ENCODE measurements around the gene MAP4K2. TPM values are rescaled to one million over a fixed set of nuclear protein-coding genes. Genes with fewer than 3 reads are reported as not detected.

MAP4K2 gene
- total and polyA plus RNA-seq, 4 experiments from 2014 or later: 32.3 to 128 (median 89.8) TPM

DNA sequence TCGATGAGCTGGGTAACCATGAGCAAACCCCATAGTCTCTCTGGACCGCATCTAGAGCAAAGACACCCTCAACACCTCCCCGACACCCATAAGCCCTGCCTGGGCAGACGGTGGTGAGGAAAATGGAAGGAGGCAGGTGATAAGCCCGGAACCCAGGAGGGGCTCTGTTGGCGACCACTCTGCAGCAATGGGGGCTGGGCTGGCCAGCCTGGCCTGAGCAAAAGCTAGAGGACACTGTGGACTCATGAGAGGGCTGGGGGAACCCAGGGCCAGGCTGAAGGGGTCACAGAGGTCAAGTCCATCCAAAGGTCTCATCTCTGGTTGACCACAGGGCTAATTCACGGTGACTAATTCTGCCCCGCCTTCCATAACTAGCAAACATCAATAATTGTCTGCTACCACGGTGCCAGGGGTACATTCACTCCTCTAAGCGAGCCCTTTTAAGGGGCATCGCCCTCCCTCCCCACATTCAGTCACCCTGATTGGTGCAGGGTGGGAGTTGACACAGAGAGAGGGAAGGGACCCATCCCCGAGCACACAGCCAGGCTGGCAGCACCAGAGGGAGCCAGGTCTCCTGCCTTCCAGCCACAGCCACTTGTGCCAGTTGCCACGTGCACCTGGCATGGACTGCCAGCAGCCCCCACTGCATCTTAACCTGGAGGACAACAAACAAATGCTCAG lies 47.2 kb downstream of the MAP4K2 start:
- Histone ChIP-seq H3K4me3 (ENCODE audit: low read length in 2 of 2) (no peak overlapping the region), H3K4me1 (ENCODE audit: insufficient read depth, low read length) (peaks cover 20% of the 10 kb centered on the region), H3K27ac (ENCODE audit: low read depth, low read length) (no peak overlapping the region), H3K27me3 (ENCODE audit: insufficient read depth, low read length) (no peaks in the 10 kb centered on the region), H3K36me3 (ENCODE audit: insufficient read depth, low read length) (no peaks in the 10 kb centered on the region), H3K9me3 (ENCODE audit: control insufficient read depth in 1 of 2, low read length in 2 of 2) (no peaks in the 10 kb centered on the region)
- intact Hi-C loops (cut with micrococcal nuclease): no loop called here
- Mint-ChIP-seq H3K27me3 (no peaks in the 10 kb centered on the region), H3K36me3 (peaks cover 13 to 24% of the 10 kb centered on the region in 2 donors), H3K4me3 (no peak overlapping the region), H3K4me1 (peaks cover 16 to 50% (median 21%) of the 10 kb centered on the region in 4 donors), H3K9me3 (peaks cover 0 to 7% (median 0%) of the 10 kb centered on the region in 8 donors), H3K27ac (peak overlapping the region in 3 of 7 donors; percentile 12 to 63 (median 38))
- CTCF ChIA-PET (ENCODE audit: partially characterized antibody): no interaction called here
- DNase-seq: peak in 1 of 5 donors; percentile 37
- POLR2A ChIA-PET (ENCODE audit: partially characterized antibody): interaction anchor here (26.2 to 33.1 kb wide), 2 partner anchors 10 to 11 kb away, joined by 1500 read pairs; partner anchors contain the start of genes PYGM, RASGRP2 and SF1

DNA sequence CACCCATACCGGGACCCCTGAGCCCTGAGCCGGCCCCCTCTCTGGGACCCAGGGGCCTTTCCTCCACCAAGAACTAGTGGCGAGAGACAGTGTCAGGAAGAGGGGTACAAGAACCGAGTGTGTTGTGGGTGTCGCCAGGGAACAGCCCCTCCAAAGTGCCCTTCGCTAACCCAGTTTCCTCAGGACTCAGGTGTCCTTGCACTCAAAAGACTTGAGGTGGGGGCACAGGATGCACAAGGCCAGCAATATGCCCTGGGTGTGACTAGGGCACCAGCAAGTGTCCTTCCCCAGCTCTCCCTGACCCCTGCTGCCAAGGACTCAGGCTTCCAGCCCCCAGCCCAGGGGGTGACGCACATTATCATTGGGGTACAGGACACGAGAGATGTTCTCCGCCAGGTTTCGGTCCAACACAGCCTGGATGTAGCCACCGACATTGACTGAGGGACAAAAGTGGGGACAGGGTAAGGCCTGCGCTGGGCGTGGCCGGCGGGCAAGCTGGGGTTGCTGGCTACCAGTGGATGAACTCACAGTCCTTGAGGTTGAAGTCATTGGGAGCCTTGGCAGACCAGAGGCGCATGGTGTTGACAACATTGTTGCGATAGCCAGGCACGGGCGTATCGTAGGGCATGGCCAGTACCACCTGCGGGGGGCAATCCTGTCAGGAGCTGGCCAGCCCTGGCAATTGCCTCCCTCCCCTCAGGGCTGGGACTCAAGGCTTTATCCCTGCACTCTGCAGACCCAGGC lies 47.9 kb downstream of the MAP4K2 start:
- H3K4me1 ChIP-seq (ENCODE audit: insufficient read depth, low read length): peaks cover 13% of the 10 kb centered on the region
- H3K27ac ChIP-seq (ENCODE audit: low read depth, low read length): no peak overlapping the region
- H3K36me3 Mint-ChIP-seq: peaks cover 16 to 29% of the 10 kb centered on the region in 2 donors
- H3K27me3 ChIP-seq (ENCODE audit: insufficient read depth, low read length): no peaks in the 10 kb centered on the region
- no peaks in the 10 kb centered on the region for H3K9me3 ChIP-seq (ENCODE audit: control insufficient read depth in 1 of 2, low read length in 2 of 2)
- POLR2A ChIA-PET (ENCODE audit: partially characterized antibody): interaction anchor here (26.2 to 33.1 kb wide), 2 partner anchors 10 to 12 kb away, joined by 1500 read pairs; partner anchors contain the start of genes PYGM, RASGRP2 and SF1
- no peak overlapping the region for H3K4me3 ChIP-seq (ENCODE audit: low read length in 2 of 2)
- peaks cover 0 to 7% (median 0%) of the 10 kb centered on the region in 8 donors for H3K9me3 Mint-ChIP-seq
- no peaks in the 10 kb centered on the region for H3K36me3 ChIP-seq (ENCODE audit: insufficient read depth, low read length)
- H3K4me1 Mint-ChIP-seq: peaks cover 16 to 50% (median 22%) of the 10 kb centered on the region in 4 donors
- CTCF ChIA-PET (ENCODE audit: partially characterized antibody): no interaction called here
- H3K4me3 Mint-ChIP-seq: no peak overlapping the region
- intact Hi-C loops (cut with micrococcal nuclease): no loop called here
- H3K27ac Mint-ChIP-seq: peak overlapping the region in 1 of 7 donors; percentile 38
- DNase-seq: peak in 1 of 5 donors; percentile 27
- H3K27me3 Mint-ChIP-seq: no peaks in the 10 kb centered on the region

DNA sequence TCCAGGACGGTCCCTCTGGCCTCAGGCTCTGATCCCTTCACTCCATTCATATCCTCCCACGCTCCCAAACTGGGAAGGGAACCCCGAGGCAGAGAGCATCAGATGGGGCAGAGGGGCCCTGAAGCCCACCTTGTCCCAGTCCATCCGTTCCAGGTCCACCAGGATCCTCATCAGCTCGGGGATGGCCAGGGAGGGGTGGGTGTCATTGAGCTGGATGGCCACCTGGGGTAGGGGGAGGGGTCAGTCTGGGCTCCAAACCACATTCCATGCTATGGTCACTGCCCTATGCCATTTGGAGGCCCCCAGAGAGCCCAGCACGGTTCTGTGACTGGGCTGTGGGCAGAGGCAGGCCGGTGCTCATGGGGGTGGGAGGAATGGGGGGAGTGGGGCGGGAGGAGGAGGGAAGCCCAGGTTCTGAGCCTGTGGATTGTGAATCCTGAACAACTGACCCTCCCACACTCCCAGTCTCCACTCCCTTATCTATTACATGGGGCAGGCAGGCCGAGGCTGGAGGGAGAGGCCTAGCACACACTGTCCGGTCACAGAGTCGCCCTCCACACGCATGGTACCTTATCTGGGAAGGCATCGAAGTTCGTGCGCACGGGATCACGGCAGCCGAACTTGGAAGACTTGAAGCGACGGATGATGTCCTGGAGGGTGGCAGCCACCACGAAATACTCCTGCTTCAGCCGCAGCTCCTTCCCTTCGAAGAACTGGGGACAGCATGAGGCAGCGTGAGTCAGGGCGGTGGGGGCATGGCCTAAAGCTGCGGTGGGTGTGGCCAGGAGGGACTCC lies 48.7 kb downstream of the MAP4K2 start:
- Mint-ChIP-seq H3K27ac (peak overlapping the region in 1 of 7 donors; percentile 9), H3K4me3 (no peak overlapping the region)
- CTCF ChIA-PET (ENCODE audit: partially characterized antibody): interaction anchor here (2.7 kb wide), 1 partner anchor 11 kb away, joined by 10 read pairs; the partner anchor contains the start of gene RASGRP2

DNA sequence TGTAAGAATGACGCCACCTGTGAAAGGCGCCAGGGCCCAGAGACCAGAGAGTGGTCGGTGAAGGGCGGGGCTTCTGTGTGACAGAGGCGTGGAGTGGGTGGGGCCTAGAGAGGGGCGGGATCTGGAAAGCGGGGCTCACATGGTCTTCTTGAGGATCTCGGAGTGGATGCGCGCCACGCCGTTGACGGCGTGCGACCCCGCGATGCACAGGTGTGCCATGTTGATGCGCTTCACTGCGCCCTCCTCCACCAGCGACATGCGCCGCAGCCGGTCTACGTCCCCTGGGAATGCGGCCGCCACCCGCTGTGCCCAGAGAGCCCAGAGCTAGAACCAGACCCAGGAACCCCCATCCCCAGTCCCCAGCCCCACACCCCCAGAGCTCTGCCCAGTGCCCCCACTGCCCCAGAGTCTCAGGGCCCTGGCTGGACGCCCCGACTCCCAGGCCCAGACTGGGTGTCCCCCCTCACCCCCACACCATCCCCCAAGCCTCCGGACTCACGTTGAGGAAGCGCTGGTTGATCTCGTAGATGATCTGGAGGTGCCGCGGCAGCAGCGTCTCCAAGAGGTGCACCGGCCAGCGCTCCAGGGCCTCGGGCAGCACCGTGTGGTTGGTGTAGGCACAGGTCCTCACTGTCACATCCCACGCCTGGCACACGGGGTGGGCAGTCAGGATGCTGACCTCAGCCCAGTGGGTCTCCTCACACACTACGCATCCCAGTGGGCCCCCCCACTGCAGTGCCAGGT lies 49.5 kb downstream of the MAP4K2 start:
- H3K4me1 ChIP-seq (ENCODE audit: insufficient read depth, low read length): peaks cover 5% of the 10 kb centered on the region
- no peaks in the 10 kb centered on the region for H3K9me3 ChIP-seq (ENCODE audit: control insufficient read depth in 1 of 2, low read length in 2 of 2)
- Mint-ChIP-seq H3K36me3 (peaks cover 16 to 30% of the 10 kb centered on the region in 2 donors), H3K4me1 (peaks cover 17 to 39% (median 18%) of the 10 kb centered on the region in 4 donors), H3K9me3 (peaks cover 0 to 7% (median 0%) of the 10 kb centered on the region in 8 donors), H3K27ac (peak overlapping the region in 3 of 7 donors; percentile 9 to 72 (median 43)), H3K27me3 (no peaks in the 10 kb centered on the region), H3K4me3 (no peak overlapping the region)
- peak in 1 of 5 donors; percentile 35 for DNase-seq
- ChIA-PET CTCF (ENCODE audit: partially characterized antibody) (interaction anchor here (2.7 to 3.8 kb wide), 2 partner anchors 9 to 10 kb away, joined by 10 to 35 read pairs; partner anchors contain the start of genes PYGM and RASGRP2), POLR2A (ENCODE audit: partially characterized antibody) (interaction anchor here (26.2 to 33.1 kb wide), 2 partner anchors 8 to 14 kb away, joined by 1500 read pairs; partner anchors contain the start of genes PYGM, RASGRP2 and SF1)
- H3K4me3 ChIP-seq (ENCODE audit: low read length in 2 of 2): no peak overlapping the region
- no peaks in the 10 kb centered on the region for H3K36me3 ChIP-seq (ENCODE audit: insufficient read depth, low read length)
- no peaks in the 10 kb centered on the region for H3K27me3 ChIP-seq (ENCODE audit: insufficient read depth, low read length)
- intact Hi-C loops (cut with micrococcal nuclease): no loop called here
- no peak overlapping the region for H3K27ac ChIP-seq (ENCODE audit: low read depth, low read length)

More for the DNA sequence above, 48.7 kb downstream of the MAP4K2 start:
- POLR2A ChIA-PET (ENCODE audit: partially characterized antibody): interaction anchor here (26.2 to 33.1 kb wide), 2 partner anchors 9 to 13 kb away, joined by 1500 read pairs; partner anchors contain the start of genes PYGM, RASGRP2 and SF1
- DNase-seq: peak in 1 of 5 donors; percentile 31
- intact Hi-C loops (cut with micrococcal nuclease): no loop called here
- Histone ChIP-seq H3K4me1 (ENCODE audit: insufficient read depth, low read length) (peaks cover 6% of the 10 kb centered on the region), H3K27me3 (ENCODE audit: insufficient read depth, low read length) (no peaks in the 10 kb centered on the region), H3K4me3 (ENCODE audit: low read length in 2 of 2) (no peak overlapping the region), H3K36me3 (ENCODE audit: insufficient read depth, low read length) (no peaks in the 10 kb centered on the region), H3K9me3 (ENCODE audit: control insufficient read depth in 1 of 2, low read length in 2 of 2) (no peaks in the 10 kb centered on the region), H3K27ac (ENCODE audit: low read depth, low read length) (no peak overlapping the region)
- Mint-ChIP-seq H3K27me3 (no peaks in the 10 kb centered on the region), H3K4me1 (peaks cover 17 to 43% (median 20%) of the 10 kb centered on the region in 4 donors), H3K9me3 (peaks cover 0 to 7% (median 0%) of the 10 kb centered on the region in 8 donors), H3K36me3 (peaks cover 16 to 30% of the 10 kb centered on the region in 2 donors)

DNA sequence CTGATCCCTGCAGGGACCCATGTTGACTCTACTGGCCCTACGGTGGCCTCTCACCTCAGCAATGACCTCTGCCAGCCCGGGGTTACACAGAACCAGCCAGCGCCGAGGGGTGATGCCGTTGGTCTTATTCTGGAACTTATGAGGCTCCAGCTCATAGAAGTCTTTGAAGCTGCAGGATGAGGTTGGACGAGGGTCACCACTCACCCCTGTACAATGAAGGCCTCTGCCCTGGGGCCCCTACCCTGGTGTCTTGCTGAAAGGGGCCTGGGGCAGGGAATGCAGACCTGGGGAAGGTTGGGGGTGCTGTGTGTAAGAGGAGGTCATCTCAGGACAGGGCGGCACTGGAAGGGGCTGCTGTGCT lies 50.0 kb downstream of the MAP4K2 start:
- Mint-ChIP-seq H3K4me3 (no peak overlapping the region), H3K27ac (peak overlapping the region in 2 of 7 donors; percentile 9 to 72), H3K36me3 (peaks cover 16 to 34% of the 10 kb centered on the region in 2 donors), H3K4me1 (peaks cover 18 to 42% (median 22%) of the 10 kb centered on the region in 4 donors), H3K9me3 (peaks cover 0 to 7% (median 0%) of the 10 kb centered on the region in 8 donors), H3K27me3 (no peaks in the 10 kb centered on the region)
- Histone ChIP-seq H3K4me1 (ENCODE audit: insufficient read depth, low read length) (peaks cover 5% of the 10 kb centered on the region), H3K27ac (ENCODE audit: low read depth, low read length) (no peak overlapping the region), H3K4me3 (ENCODE audit: low read length in 2 of 2) (no peak overlapping the region), H3K9me3 (ENCODE audit: control insufficient read depth in 1 of 2, low read length in 2 of 2) (no peaks in the 10 kb centered on the region), H3K27me3 (ENCODE audit: insufficient read depth, low read length) (no peaks in the 10 kb centered on the region), H3K36me3 (ENCODE audit: insufficient read depth, low read length) (no peaks in the 10 kb centered on the region)
- peak in 1 of 5 donors; percentile 25 for DNase-seq
- ChIA-PET POLR2A (ENCODE audit: partially characterized antibody) (interaction anchor here (1.4 to 33.1 kb wide), 3 partner anchors 8 to 116 kb away, joined by 3 to 1500 read pairs (median 1500); partner anchors contain the start of genes PYGM, RASGRP2 and SF1), CTCF (ENCODE audit: partially characterized antibody) (interaction anchor here (1.2 to 3.8 kb wide), 4 partner anchors 9 to 17 kb away, joined by 3 to 35 read pairs (median 8); partner anchors contain the start of genes PYGM and RASGRP2)
- intact Hi-C loops (cut with micrococcal nuclease): no loop called here
